H9 (cell line): Measurements from ENCODE around the gene CLCN2. TPM values are rescaled to one million over a fixed set of nuclear protein-coding genes. Genes with fewer than 3 reads are reported as not detected.

ENCODE experiments used
- DNase-seq: peaks from one replicate; pipeline ENCODE4 v3.0.0-alpha.2; 2017
- H2AFZ ChIP-seq: one replicate; pipeline ENCODE4 v1.6.1; 2013; ENCODE audit warnings: mild to moderate bottlenecking, low read length, control low read depth, moderate library complexity
- H2AK5ac ChIP-seq: 2 replicates; pipeline ENCODE4 v1.6.1; 2013; ENCODE audit warnings: low read length, control low read depth, mixed read lengths; ENCODE audit not compliant: insufficient read length
- H2BK120ac ChIP-seq: one replicate; pipeline ENCODE4 v1.6.1; 2013; ENCODE audit warnings: low read depth, mild to moderate bottlenecking, low read length, control low read depth, inconsistent platforms; ENCODE audit not compliant: poor library complexity, severe bottlenecking
- H2BK12ac ChIP-seq: 2 replicates; pipeline ENCODE4 v1.6.1; 2013; ENCODE audit warnings: low read length, control low read depth, mixed read lengths, low read depth; ENCODE audit not compliant: insufficient read length
- H2BK15ac ChIP-seq: 2 replicates; pipeline ENCODE4 v1.6.1; 2013; ENCODE audit warnings: low read depth, low read length, control low read depth
- H2BK20ac ChIP-seq: one replicate; pipeline ENCODE4 v1.6.1; 2013; ENCODE audit warnings: low read depth, mild to moderate bottlenecking, low read length, control low read depth, inconsistent platforms; ENCODE audit not compliant: poor library complexity, severe bottlenecking
- H2BK5ac ChIP-seq: 2 replicates; pipeline ENCODE4 v1.6.1; 2013; ENCODE audit warnings: low read length, control low read depth, mixed read lengths; ENCODE audit not compliant: insufficient read length
- H3K14ac ChIP-seq: 2 replicates; pipeline ENCODE4 v1.6.1; 2013; ENCODE audit warnings: low read length, control low read depth; ENCODE audit not compliant: insufficient read depth
- H3K18ac ChIP-seq: 2 replicates; pipeline ENCODE4 v1.6.1; 2013; ENCODE audit warnings: low read depth, mild to moderate bottlenecking, mixed read lengths, low read length, control low read depth; ENCODE audit not compliant: insufficient read length
- H3K23ac ChIP-seq: 2 replicates; pipeline ENCODE4 v1.6.1; 2013; ENCODE audit warnings: low read length, control low read depth, mixed read lengths, low read depth; ENCODE audit not compliant: insufficient read length
- H3K23me2 ChIP-seq: 2 replicates; pipeline ENCODE4 v1.6.1; 2013; ENCODE audit warnings: low read depth, mild to moderate bottlenecking, mixed read lengths, low read length, control low read depth; ENCODE audit not compliant: insufficient read length, poor library complexity, severe bottlenecking
- H3K27ac ChIP-seq: 2 replicates; pipeline ENCODE4 v1.5.1; 2013; ENCODE audit warnings: low read length, control low read depth, mixed read lengths, low read depth; ENCODE audit not compliant: insufficient read length
- H3K27me3 ChIP-seq: 2 replicates; pipeline ENCODE4 v1.6.1; 2013; ENCODE audit warnings: low read length, control low read depth, inconsistent platforms; ENCODE audit not compliant: insufficient read depth
- H3K4ac ChIP-seq: 2 replicates; pipeline ENCODE4 v1.6.1; 2013; ENCODE audit warnings: low read depth, mild to moderate bottlenecking, control low read depth, inconsistent platforms, low read length, moderate library complexity
- H3K4me1 ChIP-seq: 2 replicates; pipeline ENCODE4 v1.6.1; 2013; ENCODE audit warnings: low read length, control low read depth, inconsistent platforms; ENCODE audit not compliant: insufficient read depth
- H3K4me2 ChIP-seq: 2 replicates; pipeline ENCODE4 v1.6.1; 2013; ENCODE audit warnings: low read length, control low read depth, mixed read lengths; ENCODE audit not compliant: insufficient read length, insufficient read depth
- H3K56ac ChIP-seq: 2 replicates; pipeline ENCODE4 v1.6.1; 2013; ENCODE audit warnings: low read depth, mild to moderate bottlenecking, mixed read lengths, low read length, control low read depth; ENCODE audit not compliant: insufficient read length
- H3K79me1 ChIP-seq: 2 replicates; pipeline ENCODE4 v1.6.1; 2013; ENCODE audit warnings: low read depth, mild to moderate bottlenecking, moderate library complexity, low read length, control low read depth, inconsistent platforms; ENCODE audit not compliant: insufficient read depth, poor library complexity, severe bottlenecking
- H3K79me2 ChIP-seq: 2 replicates; pipeline ENCODE4 v1.6.1; 2013; ENCODE audit warnings: low read length, control low read depth, inconsistent platforms; ENCODE audit not compliant: insufficient read depth
- H3K9ac ChIP-seq: 2 replicates; pipeline ENCODE4 v1.6.1; 2013; ENCODE audit warnings: low read length, control low read depth, mixed read lengths; ENCODE audit not compliant: insufficient read length; ENCODE audit errors: extremely low read depth
- H3K9me3 ChIP-seq: one replicate; pipeline ENCODE4 v1.6.1; 2013; ENCODE audit warnings: low read depth, low read length, inconsistent platforms; ENCODE audit not compliant: control insufficient read depth
- H3T11ph ChIP-seq: one replicate; pipeline ENCODE4 v1.6.1; 2013; ENCODE audit warnings: mild to moderate bottlenecking, low read length, control low read depth, inconsistent platforms
- H4K20me1 ChIP-seq: one replicate; pipeline ENCODE4 v1.6.1; 2013; ENCODE audit not compliant: control insufficient read depth, insufficient read length, insufficient read depth
- H4K5ac ChIP-seq: 2 replicates; pipeline ENCODE4 v1.6.1; 2013; ENCODE audit warnings: low read depth, mild to moderate bottlenecking, mixed read lengths, low read length, control low read depth; ENCODE audit not compliant: insufficient read length
- H4K8ac ChIP-seq: replicated peaks from 2 replicates; pipeline ENCODE4 v1.6.1; 2013; ENCODE audit warnings: low read length, control low read depth, mixed read lengths, low read depth; ENCODE audit not compliant: insufficient read length
- H4K91ac ChIP-seq: 2 replicates; pipeline ENCODE4 v1.6.1; 2013; ENCODE audit warnings: low read depth, mild to moderate bottlenecking, moderate library complexity, mixed read lengths, low read length, control low read depth; ENCODE audit not compliant: insufficient read length
- H3K27ac Mint-ChIP-seq, 3 experiments: 2 replicates in 2 of 3; 3 replicates in 1 of 3; pipeline ENCODE4 v1.8.0; 2020 to 2021; ENCODE audit warnings: mixed read lengths in 3 of 3, mild to moderate bottlenecking in 1 of 3, moderate library complexity in 1 of 3
- H3K27me3 Mint-ChIP-seq: 2 replicates; pipeline ENCODE4 v1.8.0; 2021; ENCODE audit warnings: low read depth, mild to moderate bottlenecking, moderate library complexity, mixed read lengths
- H3K36me3 Mint-ChIP-seq, 3 experiments: 2 replicates in 2 of 3; 3 replicates in 1 of 3; pipeline ENCODE4 v1.8.0; 2020 to 2021; ENCODE audit warnings: low read depth in 3 of 3, mixed read lengths in 3 of 3; ENCODE audit not compliant: insufficient read depth in 1 of 3
- H3K4me1 Mint-ChIP-seq, 2 experiments: 2 replicates each; pipeline ENCODE4 v1.8.0; 2020; ENCODE audit warnings: mixed read lengths in 2 of 2
- H3K4me3 Mint-ChIP-seq, 2 experiments: 2 replicates in 1 of 2; 3 replicates in 1 of 2; pipeline ENCODE4 v1.8.0; 2020 to 2021; ENCODE audit warnings: mild to moderate bottlenecking in 2 of 2, mixed read lengths in 2 of 2, moderate library complexity in 1 of 2
- H3K9me3 Mint-ChIP-seq, 2 experiments: 2 replicates in 1 of 2; 3 replicates in 1 of 2; pipeline ENCODE4 v1.8.0; 2020; ENCODE audit warnings: mild to moderate bottlenecking in 2 of 2, mixed read lengths in 2 of 2, moderate library complexity in 1 of 2
- WGBS: extraction: QIAGEN DNeasy Blood & Tissue Kit; methylation state at CpG from one replicate; pipeline ENCODE4 v1.1.7; 2013; ENCODE audit warnings: missing lambda C conversion rate, low lambda C conversion rate, mixed read lengths; ENCODE audit not compliant: insufficient read length; ENCODE audit errors: extremely low coverage; 5-methylcytosine and 5-hydroxymethylcytosine counted together
- total RNA-seq: library from RNA; stranded (reverse); gene quantifications from 2 replicates; pipeline ENCODE4 v1.2.1, GENCODE V29; 2021
- TF ChIP-seq, protein P1 (sequence below): fragments of 200-600 bp; sonication (generic); conservative IDR thresholded peaks from 3 replicates; pipeline ENCODE4 v1.8.0; 2021; ENCODE audit warnings: antibody characterized with exemption, mild to moderate bottlenecking

Gene CLCN2
- total RNA-seq, 1 experiment from 2014 or later: 17.2 TPM

DNA sequence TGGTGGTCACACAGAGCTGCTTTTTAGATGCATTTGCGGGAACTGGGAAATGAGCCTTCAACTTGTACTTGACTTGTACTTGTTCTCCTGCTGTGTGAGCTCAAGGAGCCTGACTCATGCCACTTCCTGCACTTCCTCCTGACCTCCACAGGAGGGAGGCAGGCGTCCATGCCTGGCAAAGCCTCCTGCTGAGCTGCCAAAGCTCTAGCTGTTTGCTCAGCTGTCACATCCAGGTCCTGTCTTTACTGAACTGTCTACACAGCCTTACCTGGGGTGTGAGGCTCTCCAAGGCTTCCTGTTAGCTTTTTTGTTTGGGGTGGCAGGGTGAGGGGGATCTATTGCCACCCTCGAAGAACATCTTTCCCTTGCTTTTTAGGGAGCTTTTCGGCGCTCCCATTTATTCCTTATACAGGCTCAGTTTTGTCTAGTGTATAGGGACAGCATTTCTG lies 10.2 kb upstream of the CLCN2 start:
- no peak overlapping the region for H3K23ac ChIP-seq
- no CpG with 5 or more reads among the region's 5 CpGs for WGBS
- no peak overlapping the region for H3K4me2 ChIP-seq
- no peak overlapping the region for H4K91ac ChIP-seq
- no peak overlapping the region for H4K8ac ChIP-seq
- no peak overlapping the region for H2BK120ac ChIP-seq
- no peak overlapping the region for H3K18ac ChIP-seq
- H3K27ac ChIP-seq: no peak overlapping the region
- peaks cover 15 to 24% of the 10 kb centered on the region in 2 experiments for H3K4me1 Mint-ChIP-seq
- H2AK5ac ChIP-seq: no peak overlapping the region
- H3K9me3 ChIP-seq: no peaks in the 10 kb centered on the region
- 0 out of 2 replicates have a peak, but pooled peaks cover 2% of the 10 kb centered on the region for H3K4me1 ChIP-seq
- H3K79me1 ChIP-seq: no peaks in the 10 kb centered on the region
- H2BK5ac ChIP-seq: no peak overlapping the region
- H3K27me3 Mint-ChIP-seq: peaks cover 31% of the 10 kb centered on the region
- no peaks in the 10 kb centered on the region for H3K9me3 Mint-ChIP-seq
- DNase-seq: peak; percentile 89
- H3K79me2 ChIP-seq: no peaks in the 10 kb centered on the region
- H2AFZ ChIP-seq: no peak overlapping the region
- no peak overlapping the region for H4K5ac ChIP-seq
- no peak overlapping the region for H2BK20ac ChIP-seq
- H3K36me3 Mint-ChIP-seq: peaks cover 22 to 38% (median 35%) of the 10 kb centered on the region in 3 experiments
- H2BK15ac ChIP-seq: no peak overlapping the region
- no peak overlapping the region for H2BK12ac ChIP-seq
- peak overlapping the region in 1 of 2 experiments; percentile 27; a peak in 2 of 5 replicates for H3K4me3 Mint-ChIP-seq
- TF ChIP-seq, protein P1, sequence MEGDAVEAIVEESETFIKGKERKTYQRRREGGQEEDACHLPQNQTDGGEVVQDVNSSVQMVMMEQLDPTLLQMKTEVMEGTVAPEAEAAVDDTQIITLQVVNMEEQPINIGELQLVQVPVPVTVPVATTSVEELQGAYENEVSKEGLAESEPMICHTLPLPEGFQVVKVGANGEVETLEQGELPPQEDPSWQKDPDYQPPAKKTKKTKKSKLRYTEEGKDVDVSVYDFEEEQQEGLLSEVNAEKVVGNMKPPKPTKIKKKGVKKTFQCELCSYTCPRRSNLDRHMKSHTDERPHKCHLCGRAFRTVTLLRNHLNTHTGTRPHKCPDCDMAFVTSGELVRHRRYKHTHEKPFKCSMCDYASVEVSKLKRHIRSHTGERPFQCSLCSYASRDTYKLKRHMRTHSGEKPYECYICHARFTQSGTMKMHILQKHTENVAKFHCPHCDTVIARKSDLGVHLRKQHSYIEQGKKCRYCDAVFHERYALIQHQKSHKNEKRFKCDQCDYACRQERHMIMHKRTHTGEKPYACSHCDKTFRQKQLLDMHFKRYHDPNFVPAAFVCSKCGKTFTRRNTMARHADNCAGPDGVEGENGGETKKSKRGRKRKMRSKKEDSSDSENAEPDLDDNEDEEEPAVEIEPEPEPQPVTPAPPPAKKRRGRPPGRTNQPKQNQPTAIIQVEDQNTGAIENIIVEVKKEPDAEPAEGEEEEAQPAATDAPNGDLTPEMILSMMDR: peak; percentile 94
- H3K4ac ChIP-seq: no peak overlapping the region
- H3K27me3 ChIP-seq: no peaks in the 10 kb centered on the region
- no peak overlapping the region for H3T11ph ChIP-seq
- no peaks in the 10 kb centered on the region for H3K23me2 ChIP-seq
- no peak overlapping the region for H3K56ac ChIP-seq
- no peak overlapping the region for H3K9ac ChIP-seq
- H4K20me1 ChIP-seq: no peaks in the 10 kb centered on the region
- H3K14ac ChIP-seq: no peak overlapping the region
- H3K27ac Mint-ChIP-seq: no peak overlapping the region
